Measurements from ENCODE around the gene TBC1D22B.

DNA sequence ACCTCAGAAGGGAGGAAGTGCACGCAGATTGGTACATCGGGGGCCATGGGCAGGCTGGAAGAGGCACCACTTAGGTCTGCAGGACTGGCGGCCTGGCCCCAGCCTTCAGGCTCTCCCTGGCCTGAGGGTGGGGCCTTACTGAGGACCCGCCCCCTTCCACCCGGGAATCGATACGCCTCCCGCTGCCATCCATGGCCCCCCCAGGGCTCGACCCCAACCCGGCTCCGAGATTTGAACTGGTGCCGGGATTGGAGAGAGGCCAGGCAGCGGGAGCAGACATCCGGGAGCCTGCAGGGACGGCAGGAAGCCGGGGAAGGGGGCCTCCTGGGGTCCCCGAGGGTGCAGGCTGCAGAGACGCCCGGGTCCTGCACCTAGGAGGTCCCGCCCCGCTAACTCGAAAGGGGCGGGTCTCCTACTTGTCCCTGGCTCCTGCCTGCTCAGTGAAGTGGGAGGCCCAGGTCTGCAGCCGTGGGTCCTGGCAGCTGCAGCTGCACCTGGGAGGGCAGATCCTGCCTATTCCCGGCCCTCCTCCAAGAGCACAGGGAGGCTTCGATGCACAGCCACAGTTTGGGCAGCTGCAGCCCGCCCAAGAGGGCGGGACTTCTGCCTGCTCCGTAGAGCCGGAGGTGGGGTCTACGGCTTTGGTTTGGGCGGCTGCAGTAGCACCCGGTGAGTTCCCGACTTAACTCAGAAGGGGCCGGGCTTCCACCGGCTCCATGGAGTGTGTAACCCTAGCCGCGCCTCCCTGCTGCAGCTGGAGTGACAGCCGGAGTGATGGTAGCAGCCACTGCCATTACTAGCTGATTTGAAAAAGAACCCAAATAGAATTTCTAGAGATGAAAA lies 35.2 kb upstream of the TBC1D22B start:
- TF ChIP-seq CTCF (IDR thresholded peaks at IDR 0.05): peak in 2 of 4 donors; percentile 7 to 13
- peak; percentile 48 for TF ChIP-seq POLR2A (IDR thresholded peaks at IDR 0.05)
